Fibroblast of skin of left quadriceps (primary cell): ENCODE measurements around the gene NUP210.

Source experiments
- DNase-seq, 2 experiments: peaks; one replicate each; pipeline ENCODE4 v3.0.0-alpha.2; 2013; ENCODE audit warnings: low read depth in 2 of 2

NUP210 gene

DNA sequence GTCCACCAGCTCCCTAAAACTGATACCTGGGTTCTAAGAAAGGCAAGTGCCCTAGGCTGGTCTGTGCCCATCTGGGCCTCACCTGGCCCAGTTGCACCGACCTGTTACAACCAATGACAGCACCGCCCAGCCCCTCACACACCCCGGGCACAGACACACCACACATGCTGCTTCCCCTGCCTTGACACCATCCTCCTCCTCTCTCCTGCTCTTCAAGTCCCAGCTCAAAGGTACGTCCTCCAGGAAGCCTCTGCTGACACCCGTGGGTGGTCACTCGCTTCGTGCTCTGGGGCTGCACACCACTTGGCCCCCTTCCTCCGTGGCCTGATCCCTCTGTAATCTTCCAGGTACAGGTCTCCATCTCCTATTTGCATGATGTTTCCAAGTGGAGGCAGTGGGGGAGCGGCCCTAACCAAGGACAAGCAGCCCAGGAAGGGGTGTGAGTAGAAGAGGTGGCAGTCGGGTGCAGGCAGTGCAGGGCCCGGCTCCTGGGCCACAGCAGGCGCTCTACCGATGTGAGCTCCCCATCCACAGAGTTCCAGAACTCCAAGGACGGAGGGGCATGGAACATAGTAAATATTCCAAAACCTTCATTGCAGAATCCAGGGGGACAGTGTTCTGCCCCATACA, 144.6 kb downstream of the NUP210 start:
- no peak for DNase-seq

DNA sequence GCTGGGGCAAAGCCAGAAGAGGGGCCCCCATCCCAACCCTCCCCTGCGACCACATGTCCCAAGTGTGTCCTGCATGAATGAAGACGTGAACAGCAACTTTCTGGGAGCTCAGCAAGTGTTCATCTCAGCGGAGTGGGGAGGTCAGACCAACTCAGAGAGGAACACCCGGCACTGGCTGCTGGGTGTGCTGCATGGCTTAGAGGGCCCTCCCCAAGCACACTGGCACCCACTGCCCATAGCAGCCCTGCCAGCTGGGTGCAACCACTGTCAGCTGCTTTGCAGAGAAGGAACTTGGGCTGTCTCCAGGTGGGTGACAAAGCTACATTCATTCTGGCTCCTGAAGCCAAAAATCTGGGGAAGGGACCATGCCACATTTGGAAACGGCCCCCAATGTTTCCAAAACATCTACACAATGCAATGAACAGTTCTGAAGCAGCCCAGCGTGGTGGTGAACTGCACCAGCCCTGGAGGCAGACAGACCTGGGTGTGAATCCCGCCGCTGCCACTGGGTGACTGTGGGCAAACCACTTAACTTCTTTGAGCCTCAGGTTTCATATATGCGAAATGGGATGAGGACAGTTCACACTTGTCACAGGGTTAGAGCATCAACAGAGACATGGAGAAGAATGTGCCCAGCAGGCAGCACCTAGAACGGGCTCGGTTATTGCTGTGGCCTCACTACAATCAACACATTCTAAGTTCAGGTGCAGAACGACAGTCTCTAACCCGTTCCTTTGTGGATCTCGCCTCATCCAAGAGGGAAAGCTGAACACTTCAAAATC, 145.4 kb downstream of the NUP210 start:
- no peak for DNase-seq

DNA sequence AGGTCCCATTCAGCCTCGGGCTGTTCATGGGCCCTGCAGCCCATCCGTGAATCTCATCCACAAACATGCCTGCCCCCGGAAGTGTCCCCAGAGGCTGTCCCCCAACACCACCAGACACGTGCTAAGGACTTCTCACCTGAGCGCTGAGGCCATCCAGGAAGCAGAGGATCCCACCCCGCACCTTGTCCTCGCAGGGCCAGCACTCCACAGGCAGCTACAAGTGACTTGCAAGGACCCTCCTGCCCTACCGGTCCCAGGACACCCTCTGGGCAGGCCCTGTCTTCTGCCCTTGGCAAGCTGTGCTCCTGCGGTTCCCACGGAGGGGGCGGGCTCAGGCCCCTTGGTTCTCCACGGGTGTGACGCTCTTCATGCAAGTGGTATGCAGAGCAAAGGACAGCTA, 146.0 kb downstream of the NUP210 start:
- no peak for DNase-seq

DNA sequence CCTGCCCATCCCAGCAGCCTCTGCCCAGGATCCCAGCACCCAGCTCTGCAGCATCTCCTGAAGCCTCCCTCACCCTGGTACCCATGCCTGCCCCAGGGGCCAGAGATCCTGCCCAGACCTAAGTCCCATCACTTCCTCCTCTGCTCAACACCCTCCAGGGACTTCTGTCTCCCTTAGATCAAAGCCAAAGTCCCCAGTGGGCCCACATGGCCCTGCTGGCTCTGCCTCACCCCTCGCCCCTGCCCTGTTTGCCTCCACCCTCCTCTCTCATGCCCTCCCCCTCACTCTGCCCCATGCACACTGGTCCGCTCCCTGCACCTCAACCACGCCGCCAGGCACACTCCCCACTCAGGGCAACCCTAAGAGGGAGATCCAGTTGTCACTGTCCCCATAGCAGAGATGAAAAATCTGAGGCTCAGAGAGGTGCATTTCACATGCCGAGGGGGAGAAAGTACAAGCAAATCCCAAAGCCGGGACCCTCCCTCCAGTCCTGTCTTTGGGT, 146.5 kb downstream of the NUP210 start:
- no peak for DNase-seq

DNA sequence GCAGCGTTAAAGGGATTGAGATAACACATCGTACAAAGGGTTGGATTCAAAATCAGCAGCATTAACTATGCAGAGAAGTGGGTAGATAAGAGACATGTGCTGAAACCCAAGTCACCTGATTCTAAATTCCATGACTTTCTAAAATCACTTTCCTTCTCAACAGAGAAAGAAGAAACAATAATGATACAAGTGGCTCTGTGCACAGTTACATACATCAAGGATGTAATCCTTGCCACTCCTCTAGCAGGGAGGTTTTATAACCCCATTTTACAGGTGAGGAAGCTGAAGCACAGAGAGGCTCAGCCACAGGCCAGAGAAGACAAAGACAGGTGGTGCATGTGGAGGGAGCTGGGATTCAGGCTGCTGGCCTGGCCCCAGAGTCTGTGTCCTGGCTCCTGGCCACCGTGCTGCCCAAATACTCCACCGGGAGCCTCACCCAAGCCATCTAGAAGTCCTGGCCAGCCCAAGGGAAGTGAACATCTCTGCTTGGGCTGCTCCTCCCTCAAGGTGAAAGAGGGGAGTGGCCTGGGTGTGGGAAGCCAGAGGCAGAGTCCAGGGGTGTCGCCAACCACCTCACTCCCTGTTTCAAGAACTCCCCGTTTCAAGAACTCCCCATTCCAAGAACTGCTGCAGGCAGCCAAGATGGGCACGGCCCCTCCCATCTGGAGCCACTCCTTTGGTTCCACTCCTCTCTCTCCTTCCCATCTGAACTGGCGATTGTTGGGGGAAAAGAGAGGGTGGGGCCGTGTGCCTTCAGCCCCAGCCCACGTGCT, 147.1 kb downstream of the NUP210 start:
- DNase-seq = no peak

DNA sequence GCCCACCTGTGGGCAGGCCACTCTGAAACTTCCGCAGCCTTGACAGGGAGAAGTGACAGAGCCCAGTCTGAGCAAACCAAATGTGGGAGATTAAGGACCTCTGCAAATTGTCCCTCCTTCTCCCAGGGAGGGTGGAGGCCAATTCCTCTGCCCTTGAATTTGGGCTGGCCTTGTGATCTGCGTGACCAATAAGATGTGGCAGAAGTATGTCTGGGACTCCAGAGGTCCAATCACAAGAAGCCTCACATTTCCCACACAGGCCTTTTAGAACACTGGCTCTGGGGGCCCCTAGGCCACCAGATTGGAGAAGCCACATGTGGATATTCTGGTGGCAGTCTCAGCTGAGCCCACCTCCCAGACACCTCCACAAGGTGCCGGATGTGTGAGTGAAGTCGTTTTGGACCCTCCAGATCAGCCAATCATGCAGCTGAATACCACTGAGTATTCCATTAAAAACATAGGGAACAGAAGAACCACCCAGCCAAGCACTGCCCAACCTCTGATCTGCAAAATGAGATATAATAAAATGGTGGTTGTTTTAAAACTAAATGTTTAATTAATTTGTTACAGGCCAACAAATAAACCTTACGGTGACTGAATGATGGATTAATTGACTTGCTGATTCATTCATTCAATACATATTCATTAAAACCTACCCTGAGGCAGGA, 150.3 kb downstream of the NUP210 start:
- DNase-seq = no peak

DNA sequence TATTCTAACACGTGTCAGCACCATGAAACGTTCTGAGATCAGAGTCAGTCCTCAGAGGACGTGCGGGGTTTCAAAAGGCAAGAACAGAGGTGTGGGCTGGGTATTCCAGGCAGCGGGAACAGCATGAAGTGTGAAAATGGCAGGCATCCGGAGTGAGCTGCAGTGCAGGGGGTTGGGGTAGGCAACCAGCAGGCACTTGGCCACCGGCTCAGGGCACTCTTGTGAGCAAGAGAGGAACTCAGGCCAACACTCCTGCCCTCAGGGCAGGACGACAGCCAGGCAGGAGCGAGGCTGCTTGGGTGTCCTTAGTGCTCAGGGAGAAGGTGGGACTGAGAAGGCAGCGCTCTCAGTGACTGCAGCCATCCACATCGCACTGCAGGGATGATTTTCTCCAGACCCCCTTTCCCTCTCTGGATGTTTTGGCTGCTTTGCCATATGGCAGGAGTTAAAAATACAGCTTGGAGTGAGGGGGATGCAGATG, 151.1 kb downstream of the NUP210 start:
- no peak for DNase-seq

DNA sequence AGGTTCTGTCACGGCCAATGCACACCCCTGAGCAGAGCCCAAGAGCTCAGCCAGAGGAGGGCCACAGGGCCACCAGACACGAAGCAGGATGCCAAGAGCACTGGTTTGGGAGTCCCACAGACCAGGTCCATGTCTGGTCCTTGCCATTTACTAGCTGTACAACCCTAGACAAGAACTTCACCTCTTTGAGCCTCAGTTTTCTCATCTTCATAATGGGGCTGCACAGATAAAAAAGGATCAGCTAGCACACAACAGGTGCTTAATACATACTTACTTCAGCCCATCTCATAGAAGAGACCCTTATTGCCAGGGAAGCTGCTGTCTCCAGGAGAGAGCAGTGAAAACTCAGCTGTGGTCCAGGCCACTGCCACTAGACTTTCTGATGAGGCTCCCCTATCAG, 152.0 kb downstream of the NUP210 start:
- DNase-seq = no peak

DNA sequence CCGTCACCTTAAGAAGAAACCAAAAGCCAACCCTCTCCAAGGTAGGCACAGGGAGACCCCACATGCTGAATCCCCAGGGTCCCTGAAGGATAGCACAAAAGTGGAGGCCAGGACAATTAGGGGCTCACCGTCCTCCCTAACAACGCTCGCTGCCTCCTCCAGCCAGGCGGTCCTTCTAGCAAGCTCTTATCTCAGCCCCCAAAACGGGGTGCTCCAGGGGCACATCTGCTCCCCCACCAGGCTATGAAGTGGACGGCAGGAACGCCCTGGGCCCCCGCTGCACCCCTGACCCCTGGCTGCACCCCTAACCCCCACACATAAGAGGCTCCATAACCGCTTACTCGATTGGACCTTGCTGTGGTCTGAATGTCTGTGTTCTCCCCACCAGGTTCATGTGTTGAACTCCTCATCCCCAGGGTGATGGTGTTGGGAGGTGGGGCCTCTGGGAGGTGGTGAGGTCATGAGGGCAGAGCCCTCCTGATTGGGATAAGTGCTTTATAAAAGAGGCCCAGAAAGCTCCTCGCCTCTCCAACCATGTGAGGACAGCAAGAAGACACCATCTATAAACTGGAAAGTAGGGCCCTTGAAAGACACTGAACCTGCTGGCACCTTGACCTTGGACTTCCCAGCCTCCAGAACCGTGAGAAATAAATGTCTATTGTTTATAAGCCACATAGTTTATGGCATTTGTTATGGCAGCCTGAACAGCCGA, 153.3 kb downstream of the NUP210 start:
- DNase-seq = no peak
